PC-3 (cell line): ENCODE measurements around the gene DACH2. TPM values are rescaled to one million over a fixed set of nuclear protein-coding genes. Genes with fewer than 3 reads are reported as not detected.

ENCODE experiments used
- ATAC-seq: fragments of 200-7000 bp; cut with Tn5 transposase; 2 replicates; pipeline ENCODE4 v1.9.1; 2020; ENCODE audit warnings: mild to moderate bottlenecking, moderate library complexity
- BruUV-seq: library from RNA; stranded (reverse); fragments of 400-500 nt; replicated peaks from 2 replicates; lab custom pipeline; 2021; lab: Mats Ljungman, UMichigan
- CTCF ChIA-PET: fragments of 300-600 bp; sonication (Branson Sonifier 250); formaldehyde crosslinking; loops from one replicate; lab custom pipeline; 2022; ENCODE audit warnings: antibody characterized with exemption; lab: Charles Lee
- POLR2A ChIA-PET: fragments of 300-600 bp; sonication (Branson Sonifier 250); formaldehyde crosslinking; loops from one replicate; lab custom pipeline; 2022; ENCODE audit warnings: antibody characterized with exemption; ENCODE audit not compliant: unreplicated experiment; lab: Charles Lee
- DNase-seq: peaks from one replicate; pipeline ENCODE4 v3.0.0-alpha.2; 2015
- H2AFZ ChIP-seq: fragments of 300-600 bp; sonication (generic); 2 replicates; pipeline ENCODE4 v1.6.0; 2016; ENCODE audit warnings: antibody characterized with exemption, low read length
- H3F3A ChIP-seq: fragments of 300-600 bp; sonication (generic); one replicate; pipeline ENCODE4 v1.6.0; 2017; ENCODE audit warnings: antibody characterized with exemption, low read length, control low read depth, mild to moderate bottlenecking; ENCODE audit not compliant: unreplicated experiment
- H3K27ac ChIP-seq: fragments of 300-600 bp; sonication (generic); 2 replicates; pipeline ENCODE4 v1.5.1; 2016; ENCODE audit warnings: mild to moderate bottlenecking, low read length
- H3K27me3 ChIP-seq: fragments of 300-600 bp; sonication (generic); 2 replicates; pipeline ENCODE4 v1.6.1; 2016; ENCODE audit warnings: low read length, mixed read lengths
- H3K36me3 ChIP-seq: fragments of 300-600 bp; sonication (generic); 2 replicates; pipeline ENCODE4 v1.6.1; 2016; ENCODE audit warnings: low read depth, mixed run types, low read length, mixed read lengths
- H3K4me1 ChIP-seq: fragments of 300-600 bp; sonication (generic); 2 replicates; pipeline ENCODE4 v1.5.1; 2016; ENCODE audit warnings: low read length; ENCODE audit not compliant: insufficient read depth
- H3K4me2 ChIP-seq: fragments of 300-600 bp; sonication (generic); 2 replicates; pipeline ENCODE4 v1.6.0; 2016; ENCODE audit warnings: low read length
- H3K4me3 ChIP-seq: fragments of 300-600 bp; sonication (generic); 2 replicates; pipeline ENCODE4 v1.5.1; 2016; ENCODE audit warnings: mild to moderate bottlenecking, low read length, mixed read lengths
- H3K79me2 ChIP-seq: fragments of 300-600 bp; sonication (generic); 2 replicates; pipeline ENCODE4 v1.6.1; 2017; ENCODE audit warnings: low read length, mixed read lengths
- H3K9ac ChIP-seq: fragments of 300-600 bp; sonication (generic); 2 replicates; pipeline ENCODE4 v1.6.0; 2016; ENCODE audit warnings: mild to moderate bottlenecking, low read length
- H3K9me2 ChIP-seq: fragments of 300-600 bp; sonication (generic); replicated peaks from 2 replicates; pipeline ENCODE4 v1.6.1; 2016; ENCODE audit warnings: mixed run types, low read length, mixed read lengths
- H3K9me3 ChIP-seq: fragments of 300-600 bp; sonication (generic); 2 replicates; pipeline ENCODE4 v1.6.1; 2016; ENCODE audit warnings: low read length, mixed read lengths
- H4K20me1 ChIP-seq: fragments of 300-600 bp; sonication (generic); 2 replicates; pipeline ENCODE4 v1.6.1; 2016; ENCODE audit warnings: low read length, mixed read lengths
- CTCF ChIP-seq: fragments of 300-600 bp; sonication (generic); conservative IDR thresholded peaks from 2 replicates; pipeline ENCODE4 v1.5.1; 2017; ENCODE audit warnings: antibody characterized with exemption, low read depth, mild to moderate bottlenecking, low read length
- EZH2 ChIP-seq: fragments of 300-600 bp; sonication (generic); IDR thresholded peaks from one replicate; pipeline ENCODE4 v1.6.1; 2017; ENCODE audit warnings: antibody characterized with exemption, mild to moderate bottlenecking, low read length; ENCODE audit not compliant: unreplicated experiment
- EZH2phosphoT487 ChIP-seq: fragments of 300-600 bp; sonication (generic); IDR thresholded peaks from 2 replicates; pipeline ENCODE4 v1.6.1; 2018; ENCODE audit warnings: mild to moderate bottlenecking, antibody characterized with exemption, low read length, borderline replicate concordance
- intact Hi-C: fragments of 100-400 bp; cut with micrococcal nuclease; formaldehyde crosslinking; loops from 2 replicates; pipeline ENCODE4 v1.9.0; 2023
- total RNA-seq: library from RNA; depleted of rRNA; stranded (reverse); fragments of >200 nt; gene quantifications from 2 replicates; pipeline ENCODE4 v1.2.3, GENCODE V29; 2014

The DACH2 gene
- total RNA-seq, 1 experiment from 2014 or later = not detected

GRCh38 chrX:86407371-86407770 lies 259.1 kb downstream of the DACH2 start:
- no peak overlapping the region for H3K9ac ChIP-seq
- no peaks in the 10 kb centered on the region for H3K9me3 ChIP-seq
- H3F3A ChIP-seq = no peaks in the 10 kb centered on the region
- H3K4me1 ChIP-seq = no peaks in the 10 kb centered on the region
- intact Hi-C loops = no loop called here
- BruUV-seq = no TSS peak
- H3K27me3 ChIP-seq = no peaks in the 10 kb centered on the region
- CTCF ChIA-PET = no interaction called here
- no peak overlapping the region for H3K27ac ChIP-seq
- no peaks in the 10 kb centered on the region for H4K20me1 ChIP-seq
- H3K36me3 ChIP-seq = no peaks in the 10 kb centered on the region
- TF ChIP-seq EZH2phosphoT487 (no peak), CTCF (no peak), EZH2 (no peak)
- H3K4me2 ChIP-seq = no peak overlapping the region
- H2AFZ ChIP-seq = no peak overlapping the region
- no peaks in the 10 kb centered on the region for H3K9me2 ChIP-seq
- H3K79me2 ChIP-seq = no peaks in the 10 kb centered on the region
- POLR2A ChIA-PET = no interaction called here
- no peak overlapping the region for H3K4me3 ChIP-seq
- DNase-seq = no peak
- ATAC-seq = no peak

- no TSS peak for BruUV-seq
- CTCF ChIA-PET = no interaction called here
- H2AFZ ChIP-seq = no peak overlapping the region
These were observed 273.5 kb downstream of the DACH2 start for GRCh38 chrX:86421771-86422170.

DNA sequence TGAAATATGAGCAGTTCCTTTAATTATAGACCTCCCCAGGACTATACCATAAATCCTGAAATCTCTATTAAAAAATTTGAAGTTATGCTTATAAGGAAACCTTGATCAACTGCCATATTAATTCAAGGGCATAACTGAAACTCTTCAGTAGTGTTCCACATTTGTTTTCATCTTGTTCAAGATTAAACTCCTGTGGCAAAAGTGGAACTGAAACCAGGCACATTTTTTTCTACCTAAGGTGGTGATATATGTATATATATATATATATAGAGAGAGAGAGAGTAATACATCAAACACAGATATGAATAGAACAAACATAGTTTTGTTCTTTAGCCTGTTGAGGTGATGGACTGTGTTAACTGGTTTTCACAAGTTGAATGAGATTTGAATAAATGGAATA lies 287.9 kb downstream of the DACH2 start:
- Histone ChIP-seq H4K20me1 (no peaks in the 10 kb centered on the region), H3K27ac (no peak overlapping the region), H3K4me2 (no peak overlapping the region), H3K27me3 (no peaks in the 10 kb centered on the region), H3K4me1 (no peaks in the 10 kb centered on the region), H3F3A (no peaks in the 10 kb centered on the region), H2AFZ (no peak overlapping the region), H3K4me3 (no peak overlapping the region), H3K9me2 (no peaks in the 10 kb centered on the region), H3K9me3 (no peaks in the 10 kb centered on the region), H3K9ac (no peak overlapping the region), H3K36me3 (no peaks in the 10 kb centered on the region), H3K79me2 (no peaks in the 10 kb centered on the region)
- ChIA-PET CTCF (no interaction called here), POLR2A (no interaction called here)
- TF ChIP-seq CTCF (no peak), EZH2phosphoT487 (no peak), EZH2 (no peak)
- no peak for ATAC-seq
- intact Hi-C loops = no loop called here
- DNase-seq = no peak
- no TSS peak for BruUV-seq

More at GRCh38 chrX:86421771-86422170, 273.5 kb downstream of the DACH2 start:
- Histone ChIP-seq H3K79me2 (no peaks in the 10 kb centered on the region), H3K4me3 (no peak overlapping the region), H4K20me1 (no peaks in the 10 kb centered on the region), H3K9me3 (no peaks in the 10 kb centered on the region), H3K9ac (no peak overlapping the region), H3F3A (no peaks in the 10 kb centered on the region), H3K36me3 (no peaks in the 10 kb centered on the region), H3K27ac (no peak overlapping the region), H3K4me2 (no peak overlapping the region), H3K4me1 (no peaks in the 10 kb centered on the region), H3K27me3 (no peaks in the 10 kb centered on the region), H3K9me2 (no peaks in the 10 kb centered on the region)
- DNase-seq (no peak), ATAC-seq (peak; percentile 27)
- POLR2A ChIA-PET = no interaction called here
- intact Hi-C loops = no loop called here
- TF ChIP-seq EZH2 (no peak), CTCF (no peak)
